ENCODE results near the gene TMEM176A. TPM values are rescaled to one million over a fixed set of nuclear protein-coding genes. Genes with fewer than 3 reads are reported as not detected.

The TMEM176A gene
- total RNA-seq, 1 donor from 2014 or later, result not detected

- H3K27me3 ChIP-seq (ENCODE audit: insufficient read depth, low read length), result peaks cover 2% of the 10 kb centered on the region
- no peaks in the 10 kb centered on the region for H3K79me2 ChIP-seq (ENCODE audit: insufficient read depth, low read length)
- H3K36me3 ChIP-seq (ENCODE audit: insufficient read depth, low read length), result no peaks in the 10 kb centered on the region
- FAIRE-seq, result no peak
- H3K27ac Mint-ChIP-seq (ENCODE audit: unreplicated experiment), result no peak overlapping the region
- no peak overlapping the region for H3K9ac ChIP-seq (ENCODE audit: low read length)
- no peak overlapping the region for H3K4me3 ChIP-seq (ENCODE audit: insufficient read depth, low read depth, low read length)
- TF ChIP-seq CTCF (IDR thresholded peaks at IDR 0.05; ENCODE audit: insufficient read depth, low read depth, low read length) (no peak), EZH2 (IDR thresholded peaks at IDR 0.05; ENCODE audit: insufficient read depth, low read length) (no peak)
- no peaks in the 10 kb centered on the region for H3K9me3 Mint-ChIP-seq (ENCODE audit: unreplicated experiment)
- H3K4me1 ChIP-seq (ENCODE audit: insufficient read depth, low read length), result no peaks in the 10 kb centered on the region
- H3K4me1 Mint-ChIP-seq (ENCODE audit: low read depth, unreplicated experiment), result peaks cover 15% of the 10 kb centered on the region
- DNase-seq (ENCODE audit: low read depth), result no peak
- H3K36me3 Mint-ChIP-seq (ENCODE audit: low read depth, unreplicated experiment), result peaks cover 2% of the 10 kb centered on the region
- no peaks in the 10 kb centered on the region for H4K20me1 ChIP-seq (ENCODE audit: insufficient read depth, low read length)
- peaks cover 33% of the 10 kb centered on the region for H3K27me3 Mint-ChIP-seq (ENCODE audit: low read depth, unreplicated experiment)
- H2AFZ ChIP-seq (ENCODE audit: low read depth, low read length), result no peak overlapping the region
- H3K4me3 Mint-ChIP-seq (ENCODE audit: unreplicated experiment), result peak overlapping the region; percentile 27
- H3K27ac ChIP-seq (ENCODE audit: low read depth, low read length), result no peak overlapping the region
- no peak overlapping the region for H3K4me2 ChIP-seq (ENCODE audit: low read length)
- no peaks in the 10 kb centered on the region for H3K9me3 ChIP-seq (ENCODE audit: insufficient read depth, low read depth, low read length)
Observed at GRCh38 chr7:150784954-150785353, 15.6 kb upstream of the TMEM176A start.

DNA sequence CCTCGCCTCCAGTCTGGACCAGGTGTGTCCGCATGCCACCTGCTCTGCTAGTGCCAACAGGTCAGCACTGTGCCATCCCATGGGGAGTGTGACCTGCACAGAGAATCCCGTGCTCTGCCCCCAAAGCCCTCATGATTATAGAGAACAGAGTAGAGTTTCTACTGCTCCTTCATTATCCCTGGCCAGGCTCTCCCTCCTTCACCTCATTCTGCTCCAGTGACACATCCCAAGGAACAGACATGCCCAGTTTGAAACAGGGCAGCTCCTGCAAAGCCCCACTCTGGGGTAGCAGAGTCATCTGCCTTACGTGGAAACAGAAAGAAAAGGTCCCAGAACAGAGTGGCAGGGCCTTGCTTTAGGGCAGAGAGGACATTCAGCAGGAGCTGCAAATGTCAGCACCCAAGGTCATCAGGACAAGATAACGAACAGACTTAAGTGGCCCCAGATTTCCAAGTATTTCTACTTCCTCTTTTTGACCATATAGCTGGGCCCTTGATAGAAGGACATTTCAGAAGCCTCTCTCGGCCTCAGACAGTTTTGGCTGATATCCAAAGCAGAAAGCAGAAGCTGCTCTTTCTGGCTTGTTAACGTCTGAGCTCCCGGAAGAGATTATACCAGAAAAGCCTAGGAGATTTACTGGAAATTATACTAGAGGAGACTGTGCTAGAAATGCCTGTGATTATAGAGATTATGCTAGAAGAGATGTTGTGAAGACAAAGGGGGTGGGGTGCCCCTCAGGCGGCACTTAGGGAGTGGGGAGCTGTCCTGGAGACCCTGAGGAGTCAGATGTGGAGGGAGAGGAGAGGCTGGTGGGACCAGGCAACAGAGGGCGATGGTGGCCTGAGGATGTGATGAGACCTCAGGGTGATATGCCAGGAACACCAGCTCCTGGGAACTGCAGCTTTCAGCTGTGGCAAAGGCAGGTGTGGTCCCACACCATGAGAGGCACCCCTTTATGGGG lies 13.0 kb upstream of the TMEM176A start:
- H3K79me2 ChIP-seq (ENCODE audit: insufficient read depth, low read length), result no peaks in the 10 kb centered on the region
- no peaks in the 10 kb centered on the region for H3K27me3 ChIP-seq (ENCODE audit: insufficient read depth, low read length)
- no peaks in the 10 kb centered on the region for H3K36me3 ChIP-seq (ENCODE audit: insufficient read depth, low read length)
- FAIRE-seq, result no peak
- H3K27me3 Mint-ChIP-seq (ENCODE audit: low read depth, unreplicated experiment), result peaks cover 32% of the 10 kb centered on the region
- peaks cover 2% of the 10 kb centered on the region for H3K36me3 Mint-ChIP-seq (ENCODE audit: low read depth, unreplicated experiment)
- no peak overlapping the region for H3K4me2 ChIP-seq (ENCODE audit: low read length)
- H3K4me3 Mint-ChIP-seq (ENCODE audit: unreplicated experiment), result no peak overlapping the region
- peaks cover 12% of the 10 kb centered on the region for H3K4me1 Mint-ChIP-seq (ENCODE audit: low read depth, unreplicated experiment)
- no peak overlapping the region for H3K9ac ChIP-seq (ENCODE audit: low read length)
- H3K4me3 ChIP-seq (ENCODE audit: insufficient read depth, low read depth, low read length), result no peak overlapping the region
- TF ChIP-seq CTCF (IDR thresholded peaks at IDR 0.05; ENCODE audit: insufficient read depth, low read depth, low read length) (no peak), EZH2 (IDR thresholded peaks at IDR 0.05; ENCODE audit: insufficient read depth, low read length) (no peak)
- H3K9me3 Mint-ChIP-seq (ENCODE audit: unreplicated experiment), result no peaks in the 10 kb centered on the region
- H3K9me3 ChIP-seq (ENCODE audit: insufficient read depth, low read depth, low read length), result no peaks in the 10 kb centered on the region
- DNase-seq (ENCODE audit: low read depth), result no peak
- H2AFZ ChIP-seq (ENCODE audit: low read depth, low read length), result no peak overlapping the region
- H3K27ac Mint-ChIP-seq (ENCODE audit: unreplicated experiment), result no peak overlapping the region
- H3K27ac ChIP-seq (ENCODE audit: low read depth, low read length), result no peak overlapping the region
- H4K20me1 ChIP-seq (ENCODE audit: insufficient read depth, low read length), result no peaks in the 10 kb centered on the region
- H3K4me1 ChIP-seq (ENCODE audit: insufficient read depth, low read length), result no peaks in the 10 kb centered on the region

All from astrocyte (in vitro differentiated cells and primary cell).